GM12873 (cell line): ENCODE results near the gene DNM3.

Source experiments
- CTCF ChIP-seq: IDR thresholded peaks from 2 replicates; pipeline ENCODE4 v1.5.1; 2012; ENCODE audit warnings: low read depth, mild to moderate bottlenecking, moderate library complexity, low read length, control low read depth; ENCODE audit not compliant: insufficient read depth; ENCODE audit errors: missing control alignments

DNM3 gene

GRCh38 chr1:172086137-172086536, 244.8 kb downstream of the DNM3 start:
- TF ChIP-seq CTCF: no peak

- no peak for TF ChIP-seq CTCF
These were observed 247.0 kb downstream of the DNM3 start for GRCh38 chr1:172088256-172088655.

DNA sequence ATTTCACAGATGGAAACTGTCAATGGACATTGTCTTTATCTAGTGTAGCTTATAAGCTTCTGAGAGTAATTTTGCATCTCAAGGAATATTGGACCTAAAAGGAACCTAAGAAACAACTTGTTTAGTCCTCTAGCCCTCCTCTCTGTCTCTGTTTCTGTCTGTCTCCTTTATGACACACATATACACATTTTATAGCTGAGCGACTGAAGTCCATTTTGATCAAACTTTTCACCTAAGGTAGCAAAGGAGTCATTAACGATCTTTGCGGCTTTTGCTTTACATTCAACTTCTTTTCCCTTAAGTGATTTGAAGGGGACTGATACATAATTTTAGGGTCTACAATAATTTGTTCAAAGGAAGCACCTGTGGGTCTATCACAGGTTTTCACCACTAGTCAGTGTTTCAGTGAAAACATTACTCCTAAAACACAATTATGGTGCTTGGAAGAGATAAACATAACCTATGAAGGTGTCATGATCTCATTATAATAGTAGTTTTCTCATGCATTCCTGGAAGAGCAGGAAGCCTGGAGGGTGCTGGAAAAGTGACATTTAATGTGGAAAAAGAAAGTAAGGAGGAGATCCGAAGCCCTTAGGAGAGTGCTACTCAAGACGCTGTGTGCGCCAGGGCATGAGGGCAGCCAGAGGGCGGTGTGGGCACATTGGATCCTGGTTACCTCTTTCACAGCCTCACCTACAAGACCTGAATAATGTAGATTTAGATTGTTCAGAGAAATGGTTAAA, 248.6 kb downstream of the DNM3 start:
- peak; percentile 60 for TF ChIP-seq CTCF

DNA sequence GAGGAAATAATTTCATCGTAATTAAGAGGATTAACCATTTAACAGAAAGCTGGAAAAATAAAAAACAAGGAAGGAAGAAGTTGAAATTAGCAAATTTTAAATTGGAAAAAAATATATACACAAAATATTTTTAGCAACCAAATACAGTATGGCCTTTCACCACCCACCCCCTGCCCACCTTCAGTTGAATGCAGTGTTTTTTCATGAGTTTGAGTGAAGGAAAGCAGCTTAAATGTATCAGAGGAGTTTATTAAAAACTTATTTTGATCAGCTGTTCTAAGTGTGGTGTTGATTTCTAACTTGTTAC, 249.2 kb downstream of the DNM3 start:
- TF ChIP-seq CTCF: no peak

DNA sequence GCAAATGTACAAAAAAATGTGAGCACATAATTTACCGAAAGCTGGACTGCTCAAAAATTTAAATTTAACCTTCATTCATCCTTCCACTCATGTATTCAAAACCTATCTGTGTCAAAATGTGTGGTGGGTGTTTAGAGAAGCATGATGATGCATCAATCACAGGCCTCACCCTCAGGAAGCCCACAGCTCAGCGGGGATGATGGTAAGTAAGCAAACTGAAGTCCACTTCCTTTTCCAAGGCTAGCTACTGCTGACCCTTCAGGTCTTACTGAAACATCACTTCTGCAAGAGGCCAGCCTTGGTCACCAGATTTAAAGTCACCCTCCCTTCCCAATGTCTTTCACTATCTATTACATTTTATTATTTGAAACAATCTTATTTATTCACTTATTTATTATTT, 254.5 kb downstream of the DNM3 start:
- no peak for TF ChIP-seq CTCF

DNA sequence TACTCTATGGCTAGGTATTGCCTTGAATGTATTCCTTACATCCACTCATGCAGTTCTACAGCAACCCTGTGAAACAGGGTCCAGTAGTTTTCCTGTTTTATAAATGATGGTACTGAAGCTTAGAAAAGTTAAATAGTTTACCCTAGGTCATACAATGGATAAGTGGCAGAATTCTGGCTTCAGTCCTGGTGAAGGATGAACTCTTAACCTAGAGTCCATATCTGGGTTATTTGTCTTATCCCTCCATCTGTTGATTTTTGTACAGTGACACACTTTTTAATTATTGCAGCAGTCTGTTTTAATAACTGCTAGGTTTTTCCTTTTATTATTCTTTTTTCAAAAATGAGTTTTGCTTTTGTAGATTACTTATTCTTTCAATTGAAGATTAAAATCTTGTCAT, 263.9 kb downstream of the DNM3 start:
- TF ChIP-seq CTCF: no peak

- TF ChIP-seq CTCF: no peak
These were observed 266.1 kb downstream of the DNM3 start for GRCh38 chr1:172107316-172107975.
